ENCODE results near the gene DNHD1.

Gene DNHD1

DNA sequence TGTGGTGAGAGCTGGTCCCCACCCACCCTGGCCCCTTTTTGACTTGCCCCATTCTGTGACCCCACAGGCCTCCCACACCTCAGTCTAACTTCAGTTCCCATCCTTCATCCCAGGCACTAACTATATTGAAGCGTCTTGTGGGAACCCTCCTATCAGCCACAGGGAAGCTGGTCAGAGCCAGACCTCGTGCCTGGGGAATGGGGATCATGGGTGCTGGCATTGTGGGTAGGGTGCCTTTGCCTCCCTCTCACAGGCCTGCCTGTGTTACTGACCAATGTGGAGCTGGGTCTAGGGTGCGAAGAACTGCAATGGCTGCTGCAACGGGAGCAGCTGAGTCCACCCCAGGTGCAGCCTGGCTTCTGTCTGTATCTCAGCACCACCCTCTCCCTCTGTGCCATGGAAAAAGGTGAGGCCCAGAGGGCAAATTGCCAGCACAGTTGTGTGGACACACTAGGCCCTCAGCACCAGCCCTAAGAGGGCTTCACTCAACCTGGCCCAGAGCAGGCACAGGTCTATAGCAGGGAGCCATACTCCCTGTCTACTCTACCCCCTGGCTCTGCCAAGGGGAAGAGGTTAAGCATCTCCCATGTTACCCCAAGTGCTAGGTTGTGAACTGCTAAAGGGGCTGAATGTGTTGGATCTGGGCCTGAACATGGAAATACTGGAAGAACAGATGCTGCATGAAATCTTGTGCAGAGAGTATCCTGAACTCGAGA lies 69.1 kb downstream of the DNHD1 start:
- TF ChIP-seq, protein P1, sequence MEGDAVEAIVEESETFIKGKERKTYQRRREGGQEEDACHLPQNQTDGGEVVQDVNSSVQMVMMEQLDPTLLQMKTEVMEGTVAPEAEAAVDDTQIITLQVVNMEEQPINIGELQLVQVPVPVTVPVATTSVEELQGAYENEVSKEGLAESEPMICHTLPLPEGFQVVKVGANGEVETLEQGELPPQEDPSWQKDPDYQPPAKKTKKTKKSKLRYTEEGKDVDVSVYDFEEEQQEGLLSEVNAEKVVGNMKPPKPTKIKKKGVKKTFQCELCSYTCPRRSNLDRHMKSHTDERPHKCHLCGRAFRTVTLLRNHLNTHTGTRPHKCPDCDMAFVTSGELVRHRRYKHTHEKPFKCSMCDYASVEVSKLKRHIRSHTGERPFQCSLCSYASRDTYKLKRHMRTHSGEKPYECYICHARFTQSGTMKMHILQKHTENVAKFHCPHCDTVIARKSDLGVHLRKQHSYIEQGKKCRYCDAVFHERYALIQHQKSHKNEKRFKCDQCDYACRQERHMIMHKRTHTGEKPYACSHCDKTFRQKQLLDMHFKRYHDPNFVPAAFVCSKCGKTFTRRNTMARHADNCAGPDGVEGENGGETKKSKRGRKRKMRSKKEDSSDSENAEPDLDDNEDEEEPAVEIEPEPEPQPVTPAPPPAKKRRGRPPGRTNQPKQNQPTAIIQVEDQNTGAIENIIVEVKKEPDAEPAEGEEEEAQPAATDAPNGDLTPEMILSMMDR (IDR thresholded peaks at IDR 0.05; ENCODE audit: low read depth, low read length, missing control alignments), result no peak
- DNase-seq (ENCODE audit: low read depth), result no peak
- H3K4me3 ChIP-seq (ENCODE audit: low read depth, low read length), result no peak overlapping the region

DNA sequence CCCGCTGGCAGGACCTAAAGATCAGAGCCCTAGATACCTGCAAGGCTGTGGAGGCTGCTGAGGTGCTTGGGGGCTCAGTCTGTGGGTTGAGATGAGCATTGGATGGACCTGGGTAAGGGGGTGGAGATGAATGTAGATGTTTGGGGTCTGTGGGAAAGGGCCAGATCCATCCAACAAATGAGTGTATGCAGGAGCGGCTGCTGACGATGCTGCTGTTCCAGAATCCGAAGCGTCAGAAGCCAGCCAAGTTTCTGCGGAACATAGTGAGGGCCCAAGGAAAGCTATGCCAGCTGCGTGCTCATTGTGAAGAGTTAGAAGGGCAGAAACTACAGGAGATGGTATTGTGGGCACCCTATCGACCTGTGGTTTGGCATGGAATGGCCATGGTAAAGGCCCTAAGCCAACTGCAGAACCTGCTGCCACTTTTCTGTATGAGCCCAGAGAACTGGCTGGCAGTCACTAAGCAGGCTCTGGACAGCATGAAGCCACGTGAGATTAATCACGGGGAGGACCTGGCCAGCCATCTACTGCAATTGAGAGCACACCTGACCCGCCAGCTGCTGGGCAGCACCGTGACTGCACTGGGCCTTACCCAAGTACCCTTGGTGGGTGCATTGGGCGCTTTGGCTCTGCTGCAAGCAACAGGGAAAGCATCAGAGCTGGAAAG lies 69.8 kb downstream of the DNHD1 start:
- TF ChIP-seq, protein P1 (IDR thresholded peaks at IDR 0.05; ENCODE audit: low read depth, low read length, missing control alignments), result no peak
- no peak overlapping the region for H3K4me3 ChIP-seq (ENCODE audit: low read depth, low read length)
- no peak for DNase-seq (ENCODE audit: low read depth)

DNA sequence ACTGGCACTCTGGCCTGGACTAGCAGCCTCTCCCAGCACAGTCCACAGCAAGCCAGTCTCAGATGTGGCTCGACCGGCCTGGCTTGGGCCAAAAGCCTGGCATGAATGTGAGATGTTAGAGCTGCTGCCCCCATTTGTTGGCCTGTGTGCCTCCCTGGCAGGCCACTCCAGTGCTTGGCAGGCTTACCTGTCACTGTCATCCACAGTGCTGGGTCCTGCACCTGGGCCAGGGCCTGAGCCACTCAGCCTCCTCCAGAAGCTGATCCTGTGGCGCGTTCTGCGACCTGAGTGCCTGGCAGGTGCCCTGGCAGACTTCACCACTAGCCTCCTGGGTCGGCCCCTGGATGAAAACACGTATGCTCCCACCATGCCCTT lies 70.3 kb downstream of the DNHD1 start:
- DNase-seq (ENCODE audit: low read depth), result no peak
- H3K4me3 ChIP-seq (ENCODE audit: low read depth, low read length), result no peak overlapping the region

DNA sequence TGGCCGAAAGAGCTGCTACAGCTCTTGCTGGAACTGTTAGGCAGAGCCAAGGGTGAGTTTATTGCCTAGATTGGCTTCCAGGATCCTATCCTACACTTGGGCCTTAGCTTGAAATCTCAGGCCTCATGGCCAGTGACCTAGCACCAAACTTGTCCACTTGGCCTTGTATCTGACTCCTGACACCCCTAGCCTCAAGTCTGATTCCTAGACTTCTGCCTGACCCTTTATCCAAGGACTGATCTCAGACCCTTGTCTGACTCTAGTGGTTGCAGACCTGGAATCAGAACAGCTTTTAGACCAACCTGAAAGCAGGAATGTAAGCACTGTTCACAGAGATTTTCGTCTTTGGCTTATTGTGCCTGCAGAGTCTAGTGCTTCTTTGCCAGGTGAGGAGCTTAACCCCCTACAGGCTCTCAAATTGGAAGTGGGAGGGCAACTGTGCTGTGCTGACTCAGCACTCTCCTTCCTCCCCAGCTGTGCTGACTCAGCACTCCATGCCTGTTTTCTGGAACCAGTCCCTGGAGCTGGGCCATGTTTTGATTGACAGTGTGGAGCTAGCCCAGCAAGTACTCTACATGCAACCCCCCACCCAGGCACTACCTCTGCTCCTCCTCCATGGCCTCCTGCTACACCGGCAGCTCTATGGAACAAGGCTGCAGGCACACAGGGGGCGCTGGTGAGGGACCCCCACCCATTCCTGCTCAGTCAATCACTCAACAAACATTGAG lies 71.3 kb downstream of the DNHD1 start:
- DNase-seq (ENCODE audit: low read depth), result no peak
- TF ChIP-seq, protein P1 (IDR thresholded peaks at IDR 0.05; ENCODE audit: low read depth, low read length, missing control alignments), result no peak
- H3K4me3 ChIP-seq (ENCODE audit: low read depth, low read length), result no peak overlapping the region

More for the DNA sequence above, 70.3 kb downstream of the DNHD1 start:
- TF ChIP-seq, protein P1 (IDR thresholded peaks at IDR 0.05; ENCODE audit: low read depth, low read length, missing control alignments), result no peak

DNA sequence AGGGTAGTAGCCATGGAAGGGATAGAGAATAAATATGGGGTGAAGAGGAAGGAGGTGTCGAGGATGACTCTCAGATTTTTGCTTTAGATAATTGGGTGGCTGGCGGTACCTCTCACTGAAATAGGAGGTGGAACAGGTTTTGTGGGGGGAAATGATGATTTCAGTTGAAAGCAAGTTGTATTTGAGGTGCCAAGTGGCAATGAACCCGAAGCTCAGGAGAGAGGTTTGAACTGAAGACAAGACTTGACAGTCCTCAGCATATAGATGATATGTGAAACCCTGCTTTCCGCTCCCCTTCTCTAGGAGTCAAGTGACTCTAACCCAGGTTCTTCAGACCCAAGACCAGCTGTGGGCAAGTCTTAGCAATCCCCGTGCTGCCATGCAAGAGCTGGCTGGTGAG lies 72.6 kb downstream of the DNHD1 start:
- no peak for DNase-seq (ENCODE audit: low read depth)
- no peak overlapping the region for H3K4me3 ChIP-seq (ENCODE audit: low read depth, low read length)
- TF ChIP-seq, protein P1 (IDR thresholded peaks at IDR 0.05; ENCODE audit: low read depth, low read length, missing control alignments), result no peak

DNA sequence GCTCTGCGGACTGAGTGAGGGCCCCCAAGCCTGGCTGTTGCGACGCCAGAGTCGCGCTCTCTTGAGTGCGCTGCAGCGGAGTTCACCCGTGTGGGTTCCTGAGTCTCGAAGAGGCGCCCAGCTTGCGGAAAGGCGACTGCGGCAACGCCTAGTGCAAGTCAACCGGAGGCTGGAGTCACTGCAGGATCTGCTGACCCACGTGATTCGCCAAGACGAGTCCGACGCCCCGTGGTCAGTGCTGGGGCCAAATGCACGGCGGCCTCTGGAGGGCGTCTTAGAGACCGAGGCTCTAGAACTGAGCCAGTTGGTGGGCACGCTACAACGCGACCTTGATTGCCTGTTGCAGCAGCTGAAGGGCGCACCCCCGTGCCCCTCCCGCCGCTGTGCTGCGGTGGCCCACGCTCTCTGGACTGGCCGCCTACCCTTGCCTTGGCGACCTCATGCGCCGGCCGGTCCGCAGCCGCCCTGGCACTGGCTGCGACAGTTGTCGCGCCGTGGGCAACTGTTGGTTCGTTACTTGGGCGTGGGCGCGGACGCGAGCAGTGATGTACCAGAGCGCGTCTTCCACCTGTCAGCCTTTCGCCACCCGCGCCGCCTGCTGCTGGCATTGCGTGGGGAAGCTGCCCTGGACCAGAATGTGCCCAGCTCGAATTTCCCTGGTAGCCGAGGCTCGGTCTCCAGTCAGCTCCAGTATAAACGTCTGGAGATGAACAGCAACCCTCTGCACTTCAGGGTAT lies 73.8 kb downstream of the DNHD1 start:
- TF ChIP-seq, protein P1 (IDR thresholded peaks at IDR 0.05; ENCODE audit: low read depth, low read length, missing control alignments), result no peak
- DNase-seq (ENCODE audit: low read depth), result no peak
- H3K4me3 ChIP-seq (ENCODE audit: low read depth, low read length), result no peak overlapping the region
